GM12891 (cell line): Measurements from ENCODE around the gene PTPRT.

ENCODE experiments used
- POLR2A ChIP-seq: IDR thresholded peaks from 2 replicates; pipeline ENCODE4 v1.6.1; 2011; ENCODE audit warnings: low read depth, low read length, control low read depth
- POU2F2 ChIP-seq: IDR thresholded peaks from 2 replicates; pipeline ENCODE4 v1.6.1; 2011; ENCODE audit warnings: low read depth, mild to moderate bottlenecking, control low read depth, low read length, moderate library complexity

- TF ChIP-seq POLR2A, result no peak
- no peak for TF ChIP-seq POU2F2
These were observed 202.2 kb downstream of the PTPRT start for GRCh38 chr20:42987376-42988114.
